Cerebellar nuclear complex (tissue), 1 donor: ENCODE measurements around the gene CHST12.
"Not testable (repeated sequence)": the region's sequence is repeated elsewhere in the genome, so short reads cannot be mapped to it uniquely, and the experiment has no call there.

Experiments
- DNase-seq, 2 experiments: peaks; one replicate each; lab custom pipeline; 2025; lab: John Stamatoyannopoulos, UW

Gene CHST12

GRCh38 chr7:2378125-2378524, 25.3 kb upstream of the CHST12 start:
- not testable (repeated sequence) for DNase-seq

- DNase-seq, result no peak
These were observed 24.2 kb upstream of the CHST12 start for GRCh38 chr7:2379161-2379560.

- DNase-seq, result no peak
These were observed 23.5 kb upstream of the CHST12 start for GRCh38 chr7:2379821-2380450.

- DNase-seq, result no peak
These were observed 22.9 kb upstream of the CHST12 start for GRCh38 chr7:2380461-2380860.

GRCh38 chr7:2381227-2381626, 22.2 kb upstream of the CHST12 start:
- DNase-seq, result no peak

GRCh38 chr7:2381881-2382509, 21.4 kb upstream of the CHST12 start:
- no peak for DNase-seq

GRCh38 chr7:2383543-2384274, 19.7 kb upstream of the CHST12 start:
- DNase-seq, result no peak

GRCh38 chr7:2384354-2385243, 18.8 kb upstream of the CHST12 start:
- DNase-seq, result no peak

- DNase-seq, result not testable (repeated sequence)
These were observed 17.3 kb upstream of the CHST12 start for GRCh38 chr7:2386122-2386521.

GRCh38 chr7:2386964-2387669, 16.3 kb upstream of the CHST12 start:
- DNase-seq, result no peak

- DNase-seq, result no peak
These were observed 15.3 kb upstream of the CHST12 start for GRCh38 chr7:2387897-2388636.

GRCh38 chr7:2388637-2388954, 14.8 kb upstream of the CHST12 start:
- no peak for DNase-seq

- DNase-seq, result not testable (repeated sequence)
These were observed 13.2 kb upstream of the CHST12 start for GRCh38 chr7:2390020-2390816.

- DNase-seq, result no peak
These were observed 9.7 kb upstream of the CHST12 start for GRCh38 chr7:2393706-2394105.

GRCh38 chr7:2394566-2395082, 8.8 kb upstream of the CHST12 start:
- DNase-seq, result no peak

- no peak for DNase-seq
These were observed 4.9 kb upstream of the CHST12 start for GRCh38 chr7:2398506-2398905.

- DNase-seq, result no peak
These were observed 3.4 kb upstream of the CHST12 start for GRCh38 chr7:2399848-2400587.

- no peak for DNase-seq
These were observed 761 bp upstream of the CHST12 start for GRCh38 chr7:2402687-2403013.
